ENCODE measurements around the gene RNF133. TPM values are rescaled to one million over a fixed set of nuclear protein-coding genes. Genes with fewer than 3 reads are reported as not detected.
"Not testable (repeated sequence)": the region's sequence is repeated elsewhere in the genome, so short reads cannot be mapped to it uniquely, and the experiment has no call there.

The RNF133 gene
- total and polyA plus RNA-seq, 10 of the 15 experiments (the other 5 are each of a cell fraction or from before 2014, with no cell fraction given) = 0.05 TPM; not detected in 9

DNA sequence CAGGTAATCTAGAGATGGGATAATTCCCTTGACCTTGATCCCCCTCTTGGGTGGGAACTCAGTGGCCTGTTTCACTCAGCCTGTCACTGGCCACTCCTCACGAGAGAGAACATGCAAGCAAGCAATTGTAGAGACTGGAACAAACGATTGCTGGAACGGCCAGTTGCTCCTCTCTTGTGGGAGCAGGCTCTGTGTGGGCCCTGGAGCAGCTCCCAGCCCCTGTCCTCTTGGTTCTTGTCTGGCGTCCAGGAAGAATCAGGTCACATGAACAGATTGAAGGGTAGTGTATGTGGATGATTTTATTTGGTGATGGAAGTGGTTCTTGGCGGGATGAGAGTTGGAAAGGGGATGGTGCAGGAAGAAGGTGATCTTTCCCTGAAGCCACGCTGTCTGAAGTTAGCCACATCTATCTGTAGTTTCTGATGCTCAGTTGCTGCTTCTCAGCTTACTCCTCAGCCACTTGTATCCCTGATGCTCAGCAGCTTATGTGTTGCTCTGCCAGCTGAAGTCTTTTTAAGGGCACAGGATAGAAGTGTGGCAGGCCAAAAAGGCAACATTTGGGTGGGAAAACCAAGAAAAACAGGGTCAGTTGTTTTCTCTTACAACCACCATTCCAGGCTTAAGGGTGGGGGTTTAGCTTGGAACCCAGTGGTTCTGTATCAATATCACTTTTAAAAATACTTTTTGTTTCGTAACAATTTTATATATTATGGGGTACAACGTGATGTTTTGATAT, 15.9 kb downstream of the RNF133 start:
- no TSS peak for BruUV-seq (replicated peaks)
- 9% methylated on average over 8 of the region's 8 CpGs for WGBS (ENCODE audit: insufficient coverage, insufficient replicate concordance, low lambda C conversion rate, missing lambda C conversion rate)

DNA sequence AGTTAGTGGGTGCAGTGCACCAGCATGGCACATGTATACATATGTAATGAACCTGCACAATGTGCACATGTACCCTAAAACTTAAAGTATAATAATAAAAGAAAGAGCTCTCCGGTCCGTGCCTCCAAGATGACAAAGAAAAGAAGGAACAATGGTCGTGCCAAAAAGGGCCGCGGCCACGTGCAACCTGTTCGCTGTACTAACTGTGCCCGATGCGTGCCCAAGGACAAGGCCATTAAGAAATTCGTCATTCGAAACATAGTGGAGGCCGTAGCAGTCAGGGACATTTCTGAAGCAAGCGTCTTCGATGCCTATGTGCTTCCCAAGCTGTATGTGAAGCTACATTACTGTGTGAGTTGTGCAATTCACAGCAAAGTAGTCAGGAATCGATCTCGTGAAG, 17.7 kb downstream of the RNF133 start:
- H3K79me2 ChIP-seq (ENCODE audit: control insufficient read depth, insufficient read depth, low read length); H3K36me3 ChIP-seq (ENCODE audit: control insufficient read depth in 2 of 2, insufficient read depth in 2 of 2, low read length in 1 of 2); POLR2A ChIA-PET; H4K20me1 ChIP-seq (ENCODE audit: control insufficient read depth, insufficient read depth); H3K4me1 ChIP-seq (ENCODE audit: control insufficient read depth, insufficient read depth, low read length); H3K27ac ChIP-seq (ENCODE audit: control insufficient read depth, insufficient read depth); H3K4me3 ChIP-seq; RAD21 ChIA-PET (ENCODE audit: unreplicated experiment); H3K4me2 ChIP-seq (ENCODE audit: control insufficient read depth, insufficient read depth); ATAC-seq; H3K9me3 ChIP-seq (replicated peaks; ENCODE audit: control insufficient read depth, insufficient read depth, low read length); DNase-seq (ENCODE audit: low read depth, low spot score); H2AFZ ChIP-seq (ENCODE audit: control insufficient read depth, low read depth, low read length); H3K9ac ChIP-seq (ENCODE audit: control insufficient read depth, insufficient read depth, low read length); in situ Hi-C loops (cut with MboI); BruUV-seq (replicated peaks); FAIRE-seq; H3K27me3 ChIP-seq (replicated peaks in 1 of 2; ENCODE audit: control insufficient read depth in 2 of 2, insufficient read depth in 2 of 2, low read length in 1 of 2): not testable (repeated sequence)
- intact Hi-C loops (cut with micrococcal nuclease; ENCODE audit: unreplicated experiment) = loop anchor here (10.0 kb wide), 1 partner anchor 374 kb away; no protein-coding TSS in a partner anchor
- ChIA-PET SMC1A (ENCODE audit: uncharacterized antibody, unreplicated experiment) (interaction anchor here (2.7 kb wide), 1 partner anchor 33 kb away, joined by 8 read pairs; no protein-coding TSS in a partner anchor), CTCF (interaction anchor here (1.4 kb wide), 1 partner anchor 23 kb away, joined by 3 read pairs; no protein-coding TSS in a partner anchor)
- 81% methylated on average over 16 of the region's 16 CpGs for WGBS (ENCODE audit: insufficient coverage, insufficient replicate concordance, low lambda C conversion rate, missing lambda C conversion rate)

More for the DNA sequence above, 15.9 kb downstream of the RNF133 start:
- FAIRE-seq = no peak
- no peaks in the 10 kb centered on the region for H4K20me1 ChIP-seq (ENCODE audit: control insufficient read depth, insufficient read depth)
- RAD21 ChIA-PET (ENCODE audit: unreplicated experiment) = interaction anchor here (1.0 kb wide), 1 partner anchor 34 kb away, joined by 3 read pairs; no protein-coding TSS in a partner anchor
- in situ Hi-C loops (cut with MboI) = no loop called here
- intact Hi-C loops (cut with micrococcal nuclease; ENCODE audit: unreplicated experiment) = loop anchor here (10.0 kb wide), 1 partner anchor 372 kb away; no protein-coding TSS in a partner anchor
- no peak for ATAC-seq
- H3K4me2 ChIP-seq (ENCODE audit: control insufficient read depth, insufficient read depth) = no peak overlapping the region
- no peaks in the 10 kb centered on the region for H3K9me3 ChIP-seq (replicated peaks; ENCODE audit: control insufficient read depth, insufficient read depth, low read length)
- no peak for DNase-seq (ENCODE audit: low read depth, low spot score)
- SMC1A ChIA-PET (ENCODE audit: uncharacterized antibody, unreplicated experiment) = interaction anchor here (0.9 to 2.7 kb wide), 5 partner anchors 13 to 64 kb away, joined by 3 to 8 read pairs (median 4); partner anchors contain the start of gene RNF133
- no peaks in the 10 kb centered on the region for H3K4me1 ChIP-seq (ENCODE audit: control insufficient read depth, insufficient read depth, low read length)
- no peaks in the 10 kb centered on the region for H3K36me3 ChIP-seq (ENCODE audit: control insufficient read depth in 2 of 2, insufficient read depth in 2 of 2, low read length in 1 of 2)
- TF ChIP-seq NFYA (IDR thresholded peaks at IDR 0.05; ENCODE audit: borderline replicate concordance, low read depth, low read length) (no peak), RUNX3 (IDR thresholded peaks at IDR 0.05; ENCODE audit: low read length) (no peak), YBX1 (IDR thresholded peaks at IDR 0.05) (no peak), STAT1 (conservative IDR thresholded peaks at IDR 0.05) (no peak), SREBF2 (IDR thresholded peaks at IDR 0.05; ENCODE audit: low read length) (no peak), MEF2B (IDR thresholded peaks at IDR 0.05; ENCODE audit: partially characterized antibody, poor library complexity, severe bottlenecking) (no peak), PAX8 (IDR thresholded peaks at IDR 0.05) (no peak), TAF1 (IDR thresholded peaks at IDR 0.05; ENCODE audit: borderline replicate concordance, low read depth, low read length) (no peak), MXI1 (IDR thresholded peaks at IDR 0.05; ENCODE audit: low read depth, low read length) (no peak)
- TF ChIP-seq, protein P1, sequence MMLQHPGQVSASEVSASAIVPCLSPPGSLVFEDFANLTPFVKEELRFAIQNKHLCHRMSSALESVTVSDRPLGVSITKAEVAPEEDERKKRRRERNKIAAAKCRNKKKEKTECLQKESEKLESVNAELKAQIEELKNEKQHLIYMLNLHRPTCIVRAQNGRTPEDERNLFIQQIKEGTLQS (IDR thresholded peaks at IDR 0.05; ENCODE audit: borderline replicate concordance, extremely low read depth, low read depth, low read length) = no peak
- H2AFZ ChIP-seq (ENCODE audit: control insufficient read depth, low read depth, low read length) = no peak overlapping the region
- POLR2A ChIA-PET = interaction anchor here (1.0 kb wide), 1 partner anchor 37 kb away, joined by 3 read pairs; no protein-coding TSS in a partner anchor
- H3K27me3 ChIP-seq (replicated peaks in 1 of 2; ENCODE audit: control insufficient read depth in 2 of 2, insufficient read depth in 2 of 2, low read length in 1 of 2) = no peaks in the 10 kb centered on the region
- no peak overlapping the region for H3K4me3 ChIP-seq
- no peaks in the 10 kb centered on the region for H3K79me2 ChIP-seq (ENCODE audit: control insufficient read depth, insufficient read depth, low read length)
- H3K27ac ChIP-seq (ENCODE audit: control insufficient read depth, insufficient read depth) = no peak overlapping the region
- CTCF ChIA-PET = interaction anchor here (0.7 to 1.3 kb wide), 4 partner anchors 10 to 138 kb away, joined by 3 read pairs; no protein-coding TSS in a partner anchor
- no peak overlapping the region for H3K9ac ChIP-seq (ENCODE audit: control insufficient read depth, insufficient read depth, low read length)
